Measurements from ENCODE around the gene TMEM131L.
"Not testable (repeated sequence)": the region's sequence is repeated elsewhere in the genome, so short reads cannot be mapped to it uniquely, and the experiment has no call there.

TMEM131L gene

GRCh38 chr4:153539422-153539821, 73.3 kb downstream of the TMEM131L start:
- DNase-seq (ENCODE audit: low read depth), result no peak

GRCh38 chr4:153541456-153542096, 75.4 kb downstream of the TMEM131L start:
- peak; percentile 96 for DNase-seq (ENCODE audit: low read depth)

GRCh38 chr4:153542131-153542530, 76.0 kb downstream of the TMEM131L start:
- DNase-seq (ENCODE audit: low read depth), result no peak

GRCh38 chr4:153542834-153543233, 76.7 kb downstream of the TMEM131L start:
- DNase-seq (ENCODE audit: low read depth), result no peak

- no peak for DNase-seq (ENCODE audit: low read depth)
Measured at GRCh38 chr4:153543351-153543750, 77.2 kb downstream of the TMEM131L start.

GRCh38 chr4:153545822-153546221, 79.7 kb downstream of the TMEM131L start:
- no peak for DNase-seq (ENCODE audit: low read depth)

GRCh38 chr4:153546280-153546679, 80.1 kb downstream of the TMEM131L start:
- DNase-seq (ENCODE audit: low read depth), result no peak

GRCh38 chr4:153547520-153547919, 81.4 kb downstream of the TMEM131L start:
- no peak for DNase-seq (ENCODE audit: low read depth)

- DNase-seq (ENCODE audit: low read depth), result not testable (repeated sequence)
Measured at GRCh38 chr4:153548907-153549306, 82.7 kb downstream of the TMEM131L start.

- no peak for DNase-seq (ENCODE audit: low read depth)
Measured at GRCh38 chr4:153549405-153549804, 83.2 kb downstream of the TMEM131L start.

- DNase-seq (ENCODE audit: low read depth), result no peak
Measured at GRCh38 chr4:153553155-153553818, 87.1 kb downstream of the TMEM131L start.

- no peak for DNase-seq (ENCODE audit: low read depth)
Measured at GRCh38 chr4:153553819-153554170, 87.6 kb downstream of the TMEM131L start.

- DNase-seq (ENCODE audit: low read depth), result peak; percentile 38
Measured at GRCh38 chr4:153555730-153556434, 89.7 kb downstream of the TMEM131L start.

- DNase-seq (ENCODE audit: low read depth), result no peak
Measured at GRCh38 chr4:153556435-153556815, 90.3 kb downstream of the TMEM131L start.

GRCh38 chr4:153560908-153561307, 94.7 kb downstream of the TMEM131L start:
- DNase-seq (ENCODE audit: low read depth), result no peak

- DNase-seq (ENCODE audit: low read depth), result no peak
Measured at GRCh38 chr4:153564630-153565525, 98.7 kb downstream of the TMEM131L start.

GRCh38 chr4:153566631-153567150, 100.5 kb downstream of the TMEM131L start:
- DNase-seq (ENCODE audit: low read depth), result no peak

- DNase-seq (ENCODE audit: low read depth), result not testable (repeated sequence)
Measured at GRCh38 chr4:153567660-153568059, 101.5 kb downstream of the TMEM131L start.

GRCh38 chr4:153570228-153570973, 104.2 kb downstream of the TMEM131L start:
- no peak for DNase-seq (ENCODE audit: low read depth)

- DNase-seq (ENCODE audit: low read depth), result no peak
Measured at GRCh38 chr4:153571006-153571545, 104.9 kb downstream of the TMEM131L start.

- no peak for DNase-seq (ENCODE audit: low read depth)
Measured at GRCh38 chr4:153572609-153573008, 106.4 kb downstream of the TMEM131L start.
